ENCODE measurements around the gene KRT71. TPM values are rescaled to one million over a fixed set of nuclear protein-coding genes. Genes with fewer than 3 reads are reported as not detected.

The KRT71 gene
- total and polyA plus RNA-seq, 2 of the 8 experiments (the other 6 are each of a cell fraction or from before 2014, with no cell fraction given): not detected

GRCh38 chr12:52541709-52542108 lies 11.2 kb downstream of the KRT71 start:
- Histone ChIP-seq H3K27ac (ENCODE audit: low read depth, low read length) (no peak overlapping the region), H4K5ac (ENCODE audit: insufficient read length, low read depth, low read length) (no peak overlapping the region), H2BK5ac (ENCODE audit: low read depth, low read length) (no peak overlapping the region), H3K14ac (ENCODE audit: insufficient read length) (no peak overlapping the region), H3K9me3 (ENCODE audit: insufficient read depth in 2 of 2, low read depth in 1 of 2, low read length in 1 of 2) (no peaks in the 10 kb centered on the region), H3K9ac (replicated peaks in 1 of 4; ENCODE audit: extremely low read depth in 1 of 4, low read depth in 3 of 4, low read length in 3 of 4) (no peak overlapping the region), H3K23me2 (ENCODE audit: low read depth, low read length) (no peaks in the 10 kb centered on the region), H3K4me1 (replicated peaks in 1 of 4; ENCODE audit: control insufficient read depth in 3 of 4, insufficient read depth in 4 of 4, low read length in 3 of 4) (no peaks in the 10 kb centered on the region; a peak in 2 of 7 replicates), H3K27me3 (replicated peaks in 1 of 4; ENCODE audit: control insufficient read depth in 3 of 4, extremely low read depth in 1 of 4, insufficient read depth in 3 of 4, low read length in 3 of 4) (no peaks in the 10 kb centered on the region), H2AK5ac (ENCODE audit: low read depth, low read length) (no peak overlapping the region), H2AFZ (ENCODE audit: low read length) (no peak overlapping the region), H4K20me1 (replicated peaks in 1 of 2; ENCODE audit: control insufficient read depth in 1 of 2, insufficient read depth in 2 of 2, low read length in 2 of 2) (no peaks in the 10 kb centered on the region), H4K91ac (replicated peaks; ENCODE audit: insufficient read length, low read length) (no peak overlapping the region), H3K4me3 (ENCODE audit: extremely low read depth in 1 of 4, insufficient read depth in 2 of 4, low read depth in 3 of 4, low read length in 4 of 4) (no peak overlapping the region), H3K36me3 (ENCODE audit: control insufficient read depth in 2 of 4, insufficient read depth in 4 of 4, low read length in 3 of 4) (no peaks in the 10 kb centered on the region), H2BK12ac (ENCODE audit: low read depth, low read length) (no peak overlapping the region), H3K4ac (replicated peaks; ENCODE audit: insufficient read length, low read depth, low read length) (no peak overlapping the region), H3K18ac (ENCODE audit: extremely low read depth, low read length) (no peak overlapping the region), H2BK120ac (replicated peaks; ENCODE audit: low read depth, low read length) (no peak overlapping the region), H3K23ac (ENCODE audit: insufficient read length) (no peak overlapping the region), H2BK20ac (ENCODE audit: low read length) (no peak overlapping the region), H3K79me1 (ENCODE audit: low read depth, low read length) (no peaks in the 10 kb centered on the region), H2BK15ac (ENCODE audit: low read length) (no peak overlapping the region), H3K4me2 (ENCODE audit: insufficient read depth in 1 of 2, low read depth in 2 of 2, low read length in 2 of 2) (no peak overlapping the region), H3K56ac (replicated peaks; ENCODE audit: insufficient read length, low read depth, low read length) (no peak overlapping the region), H3K79me2 (ENCODE audit: control insufficient read depth in 1 of 2, insufficient read depth in 2 of 2, low read length in 2 of 2) (no peaks in the 10 kb centered on the region), H4K8ac (ENCODE audit: extremely low read depth, insufficient read depth, low read length) (no peak overlapping the region)
- TF ChIP-seq YY1 (IDR thresholded peaks at IDR 0.05; ENCODE audit: low read depth, low read length) (no peak), FOSL1 (IDR thresholded peaks at IDR 0.05; ENCODE audit: insufficient read depth, low read depth, low read length) (no peak), SUZ12 (IDR thresholded peaks at IDR 0.05; ENCODE audit: low read length) (no peak), CREB1 (IDR thresholded peaks at IDR 0.05) (no peak), CTCF (IDR thresholded peaks at IDR 0.05; ENCODE audit: control extremely low read depth in 1 of 3, insufficient read depth in 1 of 3, low read depth in 1 of 3, low read length in 3 of 3) (no peak), KDM4A (IDR thresholded peaks at IDR 0.05; ENCODE audit: low read depth, low read length, severe bottlenecking) (no peak), POLR2A (IDR thresholded peaks at IDR 0.05; ENCODE audit: control extremely low read depth in 1 of 2, low read depth in 2 of 2, low read length in 2 of 2) (no peak), ZNF274 (IDR thresholded peaks at IDR 0.05; ENCODE audit: borderline replicate concordance, extremely low read depth, low read length) (no peak), BCL11A (IDR thresholded peaks at IDR 0.05; ENCODE audit: low read depth in 2 of 2, low read length in 2 of 2) (no peak), TAF1 (IDR thresholded peaks at IDR 0.05; ENCODE audit: low read depth, low read length) (no peak), KDM5A (IDR thresholded peaks at IDR 0.05; ENCODE audit: low read length) (no peak)
- ChIA-PET CTCF (ENCODE audit: partially characterized antibody) (interaction anchor here (0.8 to 1.9 kb wide), 4 partner anchors 9 to 343 kb away, joined by 3 to 4 read pairs (median 4); no protein-coding TSS in a partner anchor), POLR2A (ENCODE audit: partially characterized antibody) (no interaction called here)
- WGBS, 2 experiments (ENCODE audit: extremely low coverage in 1 of 2, insufficient coverage in 1 of 2, insufficient read length in 1 of 2, insufficient replicate concordance in 2 of 2, low coverage in 1 of 2, low lambda C conversion rate in 2 of 2, missing lambda C conversion rate in 1 of 2): 86% methylated on average over 5 of the region's 5 CpGs; no CpG with 5 or more reads in 1 of the 2 experiments
- DNase-seq (ENCODE audit: low read depth in 1 of 2, low spot score in 2 of 2): no peak
- no peak for FAIRE-seq

Data from H1 (cell line).